Measurements from ENCODE around the gene NUP98. TPM values are rescaled to one million over a fixed set of nuclear protein-coding genes. Genes with fewer than 3 reads are reported as not detected.

The NUP98 gene
- polyA plus RNA-seq, 1 of the 3 experiments (the other 2 are of a cell fraction) = 56.4 TPM

DNA sequence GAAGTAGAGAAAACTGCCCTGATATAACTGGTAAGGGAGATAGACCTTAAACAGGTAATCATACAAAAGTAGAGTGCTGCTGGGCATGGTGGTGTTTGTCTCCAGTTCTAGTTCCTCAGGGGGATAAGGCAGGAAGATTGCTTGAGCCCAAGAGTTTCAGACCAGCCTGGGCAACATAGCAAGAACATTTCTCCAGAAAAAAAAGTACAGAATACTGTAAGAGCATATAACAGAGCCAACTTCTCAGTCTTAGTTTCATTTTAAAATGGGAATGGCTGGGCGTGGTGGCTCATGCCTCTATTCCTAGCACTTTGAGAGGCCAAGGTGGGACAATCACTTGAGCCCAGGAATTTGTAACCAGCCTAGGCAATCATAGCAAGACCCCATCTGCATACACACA lies 47.9 kb upstream of the NUP98 start:
- Histone ChIP-seq H3K9ac (no peak overlapping the region), H3K4me2 (no peak overlapping the region), H2AFZ (ENCODE audit: low read depth) (no peak overlapping the region), H3K36me3 (replicated peaks in 1 of 2; ENCODE audit: control insufficient read depth in 1 of 2, insufficient read depth in 2 of 2, low read length in 1 of 2) (no peaks in the 10 kb centered on the region), H3F3A (replicated peaks; ENCODE audit: insufficient read depth) (peaks cover 4% of the 10 kb centered on the region), H3K9me3 (no peaks in the 10 kb centered on the region), H3K27ac (ENCODE audit: low read depth in 2 of 2, low read length in 1 of 2) (no peak overlapping the region), H4K20me1 (ENCODE audit: insufficient read depth) (no peaks in the 10 kb centered on the region; the same call in 1 of the 2 replicates), H3K4me1 (ENCODE audit: control insufficient read depth in 1 of 2, insufficient read depth in 2 of 2, low read depth in 1 of 2, low read length in 1 of 2) (no peaks in the 10 kb centered on the region; a peak in 1 of 4 replicates), H3K9me2 (no peaks in the 10 kb centered on the region), H3K4me3 (ENCODE audit: low read depth in 2 of 2, low read length in 1 of 2) (no peak overlapping the region), H3K27me3 (ENCODE audit: insufficient read depth) (no peaks in the 10 kb centered on the region), H3K79me2 (ENCODE audit: insufficient read depth) (peaks cover 11% of the 10 kb centered on the region)
- ChIA-PET POLR2A (no interaction called here), CTCF (interaction anchor here (0.9 to 18.6 kb wide), 3 partner anchors 7 to 224 kb away, joined by 3 to 636 read pairs (median 134); partner anchors contain the start of gene STIM1)
- 92% methylated on average over 1 of the region's 1 CpG for WGBS (ENCODE audit: low lambda C conversion rate)
- no peak for TF ChIP-seq ELF1 (IDR thresholded peaks at IDR 0.05)
- TF ChIP-seq RXRA (IDR thresholded peaks at IDR 0.05; ENCODE audit: borderline replicate concordance, low read depth) = no peak
- TF ChIP-seq TEAD4 (IDR thresholded peaks at IDR 0.05; ENCODE audit: borderline replicate concordance, insufficient read depth) = no peak
- no peak for TF ChIP-seq POLR2AphosphoS5 (IDR thresholded peaks at IDR 0.05; ENCODE audit: low read depth, low read length)
- no peak for TF ChIP-seq NFIC (IDR thresholded peaks at IDR 0.05; ENCODE audit: borderline replicate concordance)
- no peak for TF ChIP-seq FOXJ3 (CRISPR knock-in tag; IDR thresholded peaks at IDR 0.05)
- TF ChIP-seq, protein P1, sequence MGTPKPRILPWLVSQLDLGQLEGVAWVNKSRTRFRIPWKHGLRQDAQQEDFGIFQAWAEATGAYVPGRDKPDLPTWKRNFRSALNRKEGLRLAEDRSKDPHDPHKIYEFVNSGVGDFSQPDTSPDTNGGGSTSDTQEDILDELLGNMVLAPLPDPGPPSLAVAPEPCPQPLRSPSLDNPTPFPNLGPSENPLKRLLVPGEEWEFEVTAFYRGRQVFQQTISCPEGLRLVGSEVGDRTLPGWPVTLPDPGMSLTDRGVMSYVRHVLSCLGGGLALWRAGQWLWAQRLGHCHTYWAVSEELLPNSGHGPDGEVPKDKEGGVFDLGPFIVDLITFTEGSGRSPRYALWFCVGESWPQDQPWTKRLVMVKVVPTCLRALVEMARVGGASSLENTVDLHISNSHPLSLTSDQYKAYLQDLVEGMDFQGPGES (IDR thresholded peaks at IDR 0.05; ENCODE audit: low read depth, low read length) = no peak
- TF ChIP-seq SMC3 (IDR thresholded peaks at IDR 0.05; ENCODE audit: low read depth, low read length) = no peak
- no peak for TF ChIP-seq RAD21 (IDR thresholded peaks at IDR 0.05; ENCODE audit: low read length)
- TF ChIP-seq JUND (IDR thresholded peaks at IDR 0.05) = no peak
- no peak for TF ChIP-seq REST (IDR thresholded peaks at IDR 0.05; ENCODE audit: low read depth, low read length)
- TF ChIP-seq RCOR1 (IDR thresholded peaks at IDR 0.05; ENCODE audit: low read length) = no peak
- TF ChIP-seq YY1 (IDR thresholded peaks at IDR 0.05; ENCODE audit: low read depth) = no peak
- TF ChIP-seq SIN3A (IDR thresholded peaks at IDR 0.05; ENCODE audit: borderline replicate concordance, low read depth, low read length) = no peak
- no peak for TF ChIP-seq GABPA (IDR thresholded peaks at IDR 0.05; ENCODE audit: low read depth)
- TF ChIP-seq CTCF (IDR thresholded peaks at IDR 0.05) = no peak
- TF ChIP-seq FOSL2 (IDR thresholded peaks at IDR 0.05; ENCODE audit: borderline replicate concordance, low read depth) = no peak
- DNase-seq = no peak

All from SK-N-SH (cell line).